GM21423 (cell line): ENCODE data around the gene ARHGDIA.

Experiments
- ATAC-seq: cut with Tn5 transposase; IDR thresholded peaks from one replicate; pipeline ENCODE4 v1.9.1; 2021; ENCODE audit warnings: mild to moderate bottlenecking, moderate library complexity; ENCODE audit not compliant: unreplicated experiment

ARHGDIA gene

DNA sequence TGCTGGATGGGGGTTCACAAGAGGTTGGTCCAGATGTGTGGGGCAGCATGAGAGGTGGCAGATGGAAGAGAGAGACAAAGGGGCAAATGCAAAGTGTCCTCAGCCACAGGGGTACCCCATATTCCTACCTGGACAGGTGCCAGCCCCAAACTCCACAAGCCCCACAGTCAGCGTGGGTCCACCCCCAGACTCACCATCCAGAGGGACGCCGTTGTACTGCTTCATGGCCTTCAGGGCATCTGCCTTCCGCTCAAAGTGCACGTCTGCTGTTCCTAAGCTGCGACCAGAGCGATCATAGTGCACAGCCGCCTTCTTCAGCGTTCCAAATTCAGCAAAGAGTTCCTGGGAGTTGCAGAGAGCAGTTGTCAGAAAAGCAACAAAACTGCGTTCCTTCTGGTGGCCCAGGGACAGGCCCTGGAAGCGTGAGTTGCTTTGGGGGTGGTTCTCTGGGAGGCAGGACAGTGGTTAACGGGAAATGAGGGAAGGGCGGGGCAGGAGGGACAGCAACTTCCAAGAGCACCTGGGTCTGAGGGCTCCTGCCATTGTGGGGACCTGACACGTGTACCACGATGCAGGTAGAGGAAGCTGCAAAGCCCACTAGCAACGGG, 18.0 kb upstream of the ARHGDIA start:
- no peak for ATAC-seq

DNA sequence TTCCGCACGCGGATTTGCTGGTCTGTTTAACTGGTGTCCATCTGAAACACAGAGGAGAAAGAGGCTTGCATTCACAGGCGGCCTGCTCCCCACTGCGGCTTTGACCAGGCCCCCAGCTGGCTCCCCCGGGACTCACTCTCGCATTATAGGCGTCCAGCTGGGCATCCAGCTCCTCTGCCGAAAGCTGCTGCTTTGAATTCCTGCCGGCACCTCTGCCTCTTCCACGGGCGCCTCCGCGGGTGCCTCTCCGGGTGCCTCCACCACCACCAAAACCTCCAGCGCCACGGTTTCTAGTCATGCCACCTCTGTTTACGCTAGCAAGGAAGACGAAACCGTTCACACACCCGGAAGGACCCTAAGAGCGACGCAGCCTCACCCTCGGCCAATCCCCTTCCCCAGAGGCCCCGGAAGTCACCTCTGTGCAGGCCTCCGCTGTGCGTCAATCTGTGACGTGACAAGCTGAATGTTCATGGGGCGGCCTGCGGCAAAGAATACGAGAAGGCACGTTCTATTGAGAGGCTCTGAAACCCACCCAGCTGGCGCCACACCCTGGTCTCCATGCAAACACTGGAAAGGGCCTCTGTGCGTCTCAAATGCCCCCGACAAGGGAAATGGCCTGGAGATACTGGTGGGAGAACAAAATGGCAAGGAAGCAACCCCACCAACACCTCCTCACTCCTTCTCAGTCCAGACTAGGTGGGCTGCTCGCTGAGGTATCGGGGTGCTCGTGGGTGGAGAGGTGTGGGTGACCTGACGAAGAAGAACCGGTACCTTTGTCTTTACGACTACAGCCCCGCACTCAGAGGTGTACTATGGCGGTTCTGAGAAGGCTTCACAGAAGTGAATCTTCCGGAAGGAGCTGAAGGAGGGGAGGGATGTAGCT, 17.2 kb upstream of the ARHGDIA start:
- ATAC-seq: no peak

DNA sequence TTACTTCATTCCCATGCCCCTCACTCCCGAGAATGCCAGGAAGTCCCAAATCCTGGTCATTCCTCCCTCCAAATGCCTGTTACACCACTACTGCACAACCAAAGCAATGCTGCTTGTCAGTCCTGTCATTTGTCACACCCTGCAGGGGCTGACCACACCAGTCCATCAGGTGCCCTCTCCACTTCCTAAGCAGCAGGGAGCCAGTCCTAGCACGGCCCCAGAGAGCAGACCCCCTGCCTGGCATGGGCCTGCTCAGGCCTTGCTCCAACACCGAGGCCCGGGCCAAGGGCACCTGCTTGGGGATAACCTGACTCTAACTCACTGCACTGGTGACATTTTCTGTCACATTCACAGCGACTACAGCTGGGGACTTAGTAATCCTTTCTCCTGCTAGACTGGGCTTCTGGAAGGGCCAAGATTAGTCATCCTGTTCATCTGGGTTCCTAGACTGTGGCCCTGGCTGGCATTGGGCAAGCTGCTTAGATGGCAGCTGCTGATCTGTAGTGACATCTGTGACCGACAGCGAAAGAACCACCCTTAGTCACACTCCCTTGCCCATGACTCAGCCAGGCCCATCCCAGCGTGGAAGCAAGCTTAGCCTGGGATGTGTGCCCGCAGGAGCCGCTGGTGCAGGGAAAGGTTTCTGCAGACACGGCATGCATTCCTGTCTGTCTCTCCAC, 14.9 kb upstream of the ARHGDIA start:
- no peak for ATAC-seq

DNA sequence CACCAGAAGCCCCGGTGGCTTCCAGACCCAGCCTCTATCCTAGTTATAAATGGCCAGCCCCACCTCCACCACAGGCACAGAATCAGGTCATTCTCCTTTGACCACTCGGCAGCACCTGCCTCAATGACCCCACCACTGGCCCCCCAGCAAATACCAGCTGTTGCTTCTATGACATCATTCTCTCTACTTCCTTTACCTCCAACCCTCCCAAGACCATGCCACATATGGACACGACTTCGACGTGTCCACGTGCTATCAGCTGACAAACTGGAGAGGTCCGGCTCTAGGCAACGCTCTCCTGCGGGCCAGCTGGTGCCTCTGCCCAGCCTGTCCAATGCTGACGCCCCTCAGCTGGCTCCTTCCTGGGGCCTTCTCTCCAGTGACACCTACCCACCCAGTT, 14.3 kb upstream of the ARHGDIA start:
- no peak for ATAC-seq

DNA sequence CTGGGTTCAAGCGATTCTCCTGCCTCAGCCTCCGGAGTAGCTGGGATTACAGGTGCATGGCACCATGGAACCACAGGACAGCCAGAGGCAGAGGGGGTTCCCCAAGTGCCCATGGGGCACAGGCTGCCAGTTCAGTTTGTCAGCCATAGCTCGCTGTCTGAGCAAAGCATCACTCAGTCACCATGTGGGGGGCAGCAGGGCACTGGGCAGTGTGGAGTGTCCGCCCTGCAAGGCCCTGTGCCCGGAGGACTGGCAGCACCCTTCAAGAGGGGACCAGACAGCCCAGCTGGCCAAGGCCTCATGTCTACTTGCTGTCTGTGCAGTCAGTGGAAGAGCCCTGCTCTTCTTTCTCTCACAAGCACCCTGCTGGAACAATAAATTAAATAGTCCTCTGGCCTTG, 13.8 kb upstream of the ARHGDIA start:
- no peak for ATAC-seq

DNA sequence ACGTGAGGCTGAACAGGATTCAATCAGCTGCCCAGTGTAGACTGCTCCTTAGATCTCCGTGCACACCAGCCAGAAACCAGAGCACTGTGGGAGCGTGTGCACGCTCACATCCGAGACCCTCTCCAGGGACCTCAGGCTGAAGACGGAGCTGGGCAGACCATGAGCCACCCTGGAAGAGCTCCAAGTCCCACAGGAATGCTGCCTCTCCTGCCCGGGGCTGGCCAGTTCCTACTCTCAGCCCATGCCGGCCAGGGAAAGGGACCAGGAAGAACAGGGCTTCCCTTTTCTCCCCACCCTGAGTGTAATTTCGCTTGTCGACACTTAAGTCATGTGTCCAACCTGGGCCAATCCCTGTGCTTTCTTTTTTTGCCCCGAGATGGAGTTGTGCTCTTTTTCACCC, 13.4 kb upstream of the ARHGDIA start:
- no peak for ATAC-seq

DNA sequence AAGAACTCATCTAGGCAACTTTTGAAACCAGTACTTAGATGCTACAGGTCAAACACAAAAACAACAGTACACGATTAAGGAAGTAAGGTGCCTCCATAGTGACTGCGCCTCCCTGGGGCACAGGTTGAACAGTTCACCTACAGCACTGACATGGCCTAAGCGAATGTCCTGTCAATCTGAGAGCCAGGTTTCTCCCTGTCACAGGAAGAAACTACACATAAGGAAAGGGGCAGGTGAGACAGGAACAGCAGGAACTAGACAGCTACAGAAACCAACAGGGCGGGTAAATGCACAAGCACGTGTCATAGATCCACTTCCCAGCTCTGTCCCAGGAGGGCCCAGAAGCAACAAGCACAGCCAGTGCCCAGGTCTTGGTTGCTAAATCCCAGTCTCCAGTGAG, 8.0 kb upstream of the ARHGDIA start:
- ATAC-seq: no peak

DNA sequence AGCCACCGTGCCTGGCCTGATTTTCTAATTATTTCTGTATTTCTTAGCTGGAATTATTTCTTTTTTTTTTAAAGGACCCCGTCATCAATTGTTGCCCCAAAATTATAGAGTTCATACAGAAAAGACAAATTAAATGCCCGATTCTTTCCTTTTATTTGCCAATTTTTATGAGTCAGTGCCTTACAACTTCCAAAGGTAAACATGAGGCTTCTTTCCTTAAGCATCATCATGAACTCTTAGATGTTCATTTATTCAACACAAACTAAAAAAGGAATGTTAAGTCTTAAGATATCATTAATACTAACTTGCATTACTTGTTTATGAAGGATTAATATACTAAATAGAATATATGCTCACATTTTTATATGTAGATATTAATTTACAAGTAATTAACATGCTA, 7.2 kb upstream of the ARHGDIA start:
- no peak for ATAC-seq

DNA sequence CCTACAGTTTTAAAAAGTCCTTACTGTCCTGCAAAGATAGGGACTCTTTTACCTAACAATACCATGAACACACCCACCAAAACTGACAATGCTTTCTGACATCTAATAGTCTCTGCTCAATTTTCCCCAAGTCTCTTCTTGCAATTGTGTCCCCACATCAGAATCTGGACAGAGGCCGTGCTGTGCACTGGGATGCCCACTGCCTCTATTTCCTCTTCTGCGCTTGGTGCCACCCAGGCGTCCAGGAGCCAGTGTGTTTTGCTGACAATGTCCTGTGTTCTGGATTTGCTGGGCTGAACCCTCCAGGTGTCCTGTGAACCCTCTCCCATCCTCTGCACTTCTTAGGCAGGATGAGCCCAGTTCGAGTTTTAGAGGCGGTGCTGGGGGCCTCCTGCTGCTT, 6.4 kb upstream of the ARHGDIA start:
- ATAC-seq: no peak

DNA sequence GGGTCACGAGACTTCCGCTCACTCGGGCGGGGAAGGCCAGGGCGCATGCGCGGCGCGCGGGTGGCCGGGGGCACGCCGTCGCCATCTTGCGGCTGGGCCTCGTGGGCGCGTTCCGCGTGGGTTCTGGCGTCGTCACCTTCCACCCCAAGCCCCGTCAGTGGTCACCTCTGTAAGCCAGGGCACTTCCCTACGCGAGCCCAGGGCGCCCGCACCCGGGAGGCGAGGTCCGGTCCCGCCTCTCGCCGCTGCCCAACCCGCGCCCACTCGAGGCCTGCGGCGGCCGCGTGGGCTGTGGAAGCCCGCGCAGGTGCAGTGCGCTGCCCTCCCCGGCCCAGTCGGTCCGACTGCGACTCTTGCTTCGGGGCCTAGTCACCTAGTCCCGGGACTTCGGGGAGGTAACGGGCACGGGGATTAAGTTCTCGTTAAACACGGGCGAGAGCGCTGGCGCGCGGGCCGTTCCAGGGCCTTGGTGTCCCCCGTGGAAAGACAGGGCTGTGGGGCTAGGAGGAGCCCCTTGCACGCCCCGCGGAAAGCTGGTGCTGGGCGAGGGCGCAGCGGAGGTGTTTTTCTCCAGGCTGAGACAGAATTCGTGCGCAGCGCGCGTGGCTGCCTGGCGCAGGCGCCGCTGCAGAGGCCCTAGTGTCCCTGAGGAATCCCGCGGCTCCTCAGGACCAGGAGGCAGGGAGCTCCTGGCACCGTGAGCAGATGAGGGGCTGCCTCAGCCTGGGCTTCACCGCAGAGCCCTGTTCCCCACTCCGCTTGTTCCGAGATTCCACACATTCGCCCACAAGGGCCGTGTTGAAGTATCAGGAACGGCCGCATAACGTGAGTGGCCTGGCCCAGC, 472 bp upstream of the ARHGDIA start:
- peak; percentile 52 for ATAC-seq

DNA sequence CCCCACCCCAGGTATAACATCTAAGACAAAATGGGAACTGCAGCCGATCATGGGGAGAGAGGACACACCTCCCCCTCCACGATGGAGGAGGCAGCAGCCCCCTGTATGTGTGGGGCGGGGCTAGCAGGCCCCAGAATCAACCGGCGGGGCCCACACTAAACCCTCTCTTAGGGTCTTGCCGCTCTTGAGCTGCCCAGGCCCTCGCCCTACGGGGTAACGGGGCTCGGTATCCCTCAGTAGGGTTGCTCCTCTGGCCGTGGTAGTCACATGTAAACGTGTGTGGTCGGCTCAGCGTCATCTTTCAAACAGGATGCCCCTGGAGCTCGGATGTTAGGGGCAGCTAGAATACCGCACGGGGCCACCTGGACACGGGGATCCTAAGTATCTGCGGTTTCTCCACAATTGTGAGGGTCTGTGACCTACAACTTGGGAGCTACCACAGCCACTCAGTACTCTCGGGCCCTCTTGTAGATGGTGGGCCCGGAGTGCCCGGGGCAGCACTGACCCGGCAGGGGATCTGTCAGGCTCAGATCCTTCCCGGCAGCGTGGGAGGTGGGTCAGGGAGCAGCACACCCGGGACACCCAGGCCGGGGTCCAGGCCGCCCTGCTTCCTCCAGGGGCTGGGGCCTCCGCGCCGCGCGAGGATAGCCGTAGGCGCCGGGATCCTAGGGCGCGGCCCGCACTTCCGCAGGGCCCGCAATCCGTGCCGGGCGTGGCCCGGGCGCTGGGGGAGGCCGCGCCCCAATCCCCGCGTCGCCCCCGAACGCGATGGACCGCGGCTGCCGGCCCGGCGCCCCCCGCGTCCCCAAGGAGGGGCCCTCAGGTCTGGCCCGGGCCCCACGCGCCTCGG, 781 bp downstream of the ARHGDIA start:
- no peak for ATAC-seq

DNA sequence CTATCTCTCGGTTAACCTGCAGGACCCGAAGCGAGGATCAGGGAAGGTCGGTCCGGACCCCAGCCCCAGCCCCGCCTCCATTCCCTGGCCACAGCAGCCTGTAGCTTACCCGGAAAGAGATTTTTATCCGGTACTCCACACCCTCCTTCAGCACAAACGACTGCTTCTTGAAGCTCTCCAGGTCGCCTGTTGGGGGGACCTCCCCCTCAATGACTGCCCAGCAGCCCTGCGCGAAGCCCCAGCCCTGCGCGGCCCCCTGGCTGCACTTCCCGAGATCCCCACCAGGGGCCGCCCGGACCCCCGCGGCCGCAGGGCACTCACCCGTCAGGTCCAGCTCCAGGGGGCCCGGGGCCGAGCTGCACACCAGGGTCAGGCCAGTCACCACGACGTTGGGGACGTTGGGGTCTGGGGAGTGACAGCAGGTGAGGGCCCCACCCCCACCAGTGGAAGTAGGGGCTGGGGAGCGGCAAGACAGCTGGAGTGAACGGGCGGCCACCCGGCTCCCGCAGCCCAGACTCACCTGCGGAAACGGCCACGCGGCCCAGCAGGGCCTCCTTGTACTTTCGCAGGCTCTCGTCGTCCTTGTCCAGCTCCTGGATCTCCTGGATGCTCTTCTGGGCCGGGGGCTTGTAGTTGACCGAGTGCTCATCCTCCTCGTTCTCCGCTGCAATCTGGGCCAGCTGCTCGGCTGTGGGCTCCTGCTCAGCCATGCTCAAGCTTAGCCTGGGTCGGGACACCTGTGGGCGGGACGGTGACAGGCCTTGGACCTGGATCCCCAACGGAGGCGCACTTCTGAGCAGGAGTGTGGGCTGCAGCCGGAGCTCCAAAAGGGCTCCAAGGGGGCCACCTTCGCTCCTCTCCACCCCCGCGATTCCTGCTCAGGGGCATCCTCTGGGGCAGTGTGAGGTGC, 1.7 kb downstream of the ARHGDIA start:
- ATAC-seq: no peak

DNA sequence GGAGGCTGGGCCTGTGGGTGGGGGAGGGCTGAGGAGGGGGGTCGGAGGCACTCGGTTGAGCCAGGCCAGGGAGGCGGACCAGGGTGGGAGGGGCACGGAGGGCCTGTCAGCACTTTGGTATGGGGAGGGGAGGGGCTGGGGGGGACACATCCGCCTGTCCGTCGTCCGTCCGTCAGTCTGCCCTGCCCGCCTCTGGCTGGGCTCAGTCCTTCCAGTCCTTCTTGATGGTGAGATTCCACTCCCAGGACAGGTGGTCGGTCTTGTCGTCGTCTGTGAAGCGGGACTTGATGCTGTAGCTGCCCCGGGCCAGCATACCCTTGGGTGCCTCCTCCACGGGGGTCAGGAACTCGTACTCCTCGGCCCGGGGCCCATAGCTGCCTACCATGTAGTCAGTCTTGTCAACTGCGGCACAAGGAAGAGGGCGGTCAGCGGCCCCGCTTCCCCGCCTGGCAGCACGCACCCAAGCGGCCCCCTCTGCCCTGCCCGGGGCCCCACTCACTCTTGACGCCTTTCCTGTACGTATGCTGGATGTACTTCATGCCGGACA, 2.4 kb downstream of the ARHGDIA start:
- no peak for ATAC-seq

DNA sequence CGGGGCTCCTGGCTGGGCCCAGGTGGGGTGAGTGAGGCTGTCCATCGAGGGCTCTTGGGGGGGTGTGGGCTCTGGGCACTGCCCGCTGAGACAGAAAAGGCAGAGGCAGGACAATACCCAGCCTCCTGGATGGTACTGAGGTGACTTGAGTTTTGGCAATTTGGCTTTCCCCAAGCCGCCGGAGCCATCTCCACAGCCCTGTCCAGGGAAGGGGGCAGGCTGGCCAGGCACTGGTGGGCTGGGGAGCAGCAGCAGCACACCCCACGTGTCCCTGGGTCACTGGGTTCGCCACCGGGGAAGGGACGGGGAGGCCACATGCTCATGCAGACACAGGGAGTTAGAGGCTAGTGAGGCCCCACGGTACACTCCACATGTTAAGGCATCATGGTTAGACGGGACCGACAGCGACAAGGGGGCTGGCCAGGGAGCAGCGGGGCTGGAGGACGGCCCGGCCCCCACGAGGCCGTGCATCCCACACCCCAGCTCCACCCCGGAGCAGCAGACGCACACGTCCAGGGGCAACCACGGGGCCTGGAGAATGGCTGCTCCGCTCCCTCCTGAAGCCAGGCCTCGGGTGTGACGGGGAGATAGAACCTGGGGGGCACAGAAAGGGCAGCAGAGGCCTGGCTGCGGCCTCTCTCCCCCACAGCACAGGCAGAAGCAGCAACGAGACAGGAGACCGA, 3.0 kb downstream of the ARHGDIA start:
- ATAC-seq: no peak

DNA sequence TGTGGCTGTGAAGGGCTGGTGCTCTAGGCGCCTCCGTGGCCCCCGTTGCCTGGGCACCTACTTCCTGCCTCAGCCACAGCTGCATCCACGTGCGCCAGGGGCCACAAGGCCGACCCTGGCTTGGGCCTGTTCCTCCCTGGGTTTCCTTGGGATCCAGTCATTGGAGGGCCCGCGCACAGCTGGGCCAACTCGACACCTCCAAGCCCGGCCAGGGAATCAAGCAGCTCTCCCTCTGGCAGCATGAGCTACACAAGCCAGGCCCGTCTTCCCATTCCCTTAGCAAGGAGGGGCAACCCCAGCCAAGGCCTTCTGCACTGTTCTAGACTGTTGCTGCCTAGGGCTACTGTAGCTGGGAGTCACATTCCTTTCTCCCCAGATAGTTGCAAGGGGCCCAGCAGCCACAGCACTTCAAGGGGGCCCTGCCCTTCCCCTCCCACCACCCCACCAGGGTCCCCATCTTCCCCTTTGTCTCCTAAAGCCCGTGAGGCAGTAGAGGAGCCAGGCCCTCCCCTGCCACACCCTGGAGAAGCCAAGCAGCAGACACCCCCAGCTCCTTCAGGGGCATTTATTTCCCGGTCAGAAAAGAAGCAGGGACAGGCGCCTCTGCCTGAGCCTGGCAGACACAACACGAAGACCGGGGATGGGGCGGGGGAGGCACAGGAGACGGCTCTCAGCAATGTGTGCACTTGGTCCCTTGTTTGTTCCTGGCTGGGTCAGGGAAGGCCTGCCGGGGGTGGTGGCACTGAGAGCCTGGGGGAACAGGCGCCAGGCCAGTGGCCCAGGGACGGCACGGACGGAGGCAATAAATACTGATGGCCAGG, 3.8 kb downstream of the ARHGDIA start:
- no peak for ATAC-seq

DNA sequence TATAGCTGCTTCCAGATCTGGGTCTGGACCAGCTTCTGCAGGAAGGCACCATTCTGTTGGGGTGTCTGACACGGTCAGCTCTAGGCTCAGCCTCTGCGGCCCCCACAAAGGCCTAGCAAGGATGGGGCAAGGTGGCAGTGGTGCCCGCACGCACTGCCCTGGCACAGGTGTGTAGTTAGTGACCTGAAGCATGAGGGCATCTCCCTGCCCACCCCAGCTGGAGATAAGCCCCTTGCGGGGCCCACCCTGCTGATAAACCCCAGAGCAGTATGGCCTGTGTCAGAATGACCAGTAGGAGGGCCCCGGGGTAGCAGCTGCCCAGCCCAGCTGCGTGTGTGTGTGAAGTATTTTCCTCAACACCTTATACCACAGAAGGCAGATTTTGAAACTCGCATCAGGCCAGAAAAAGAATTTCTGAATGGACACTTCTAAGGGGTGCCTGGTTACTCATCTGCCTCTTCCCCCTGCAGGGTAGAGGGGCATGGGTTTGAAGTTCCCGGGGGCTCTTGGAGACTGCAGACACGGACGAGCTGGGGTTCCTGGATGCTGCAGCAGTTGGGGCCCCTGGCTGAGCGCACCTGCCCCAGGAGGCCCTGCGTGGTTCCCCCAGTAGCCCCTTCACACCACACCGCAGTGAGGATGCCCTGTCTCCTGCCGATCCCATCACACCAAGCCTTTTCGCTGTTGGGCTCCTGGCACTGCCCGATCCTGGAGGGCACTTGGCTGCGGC, 4.5 kb downstream of the ARHGDIA start:
- no peak for ATAC-seq
